OCI-LY3 (cell line): Measurements from ENCODE around the gene TLL2.

Source experiments
- CTCF ChIP-seq: fragments of 200-600, 300-600 bp; sonication (generic); IDR thresholded peaks from 2 replicates; pipeline ENCODE4 v1.5.1; 2014; ENCODE audit warnings: antibody characterized with exemption, low read length, low read depth
- EZH2phosphoT487 ChIP-seq: fragments of 200-600 bp; shearing (Covaris generic); IDR thresholded peaks from 2 replicates; pipeline ENCODE4 v1.6.1; 2018; ENCODE audit warnings: antibody characterized with exemption, mixed run types, low read depth

GRCh38 chr10:96401036-96401435 lies 112.7 kb downstream of the TLL2 start:
- TF ChIP-seq CTCF = no peak
- TF ChIP-seq EZH2phosphoT487 = no peak
